ENCODE data around the gene ABCB4.

GRCh38 chr7:87391020-87391701, 84.3 kb downstream of the ABCB4 start:
- TF ChIP-seq EZH2 (IDR thresholded peaks at IDR 0.05; ENCODE audit: insufficient read depth, poor library complexity, severe bottlenecking), result no peak
- TF ChIP-seq EZH2phosphoT487 (IDR thresholded peaks at IDR 0.05; ENCODE audit: insufficient read depth, low read depth), result no peak

Data from GM23248 (cell line).